WTC11 (cell line): ENCODE results near the gene VPS52.

Experiments used
- KAT7 ChIP-seq: sonication (generic); formaldehyde crosslinking; IDR thresholded peaks from 2 replicates; pipeline ENCODE4 v1.8.1; 2023; ENCODE audit warnings: missing genetic modification reagents, mild to moderate bottlenecking, borderline replicate concordance
- ZNF263 ChIP-seq: sonication (generic); formaldehyde crosslinking; IDR thresholded peaks from 2 replicates; pipeline ENCODE4 v1.8.1; 2022; ENCODE audit warnings: low read depth, mild to moderate bottlenecking, moderate library complexity, missing genetic modification reagents
- ZNF396 ChIP-seq: fragments of 250-450 bp; sonication (Bioruptor Pico); IDR thresholded peaks from 2 replicates; pipeline ENCODE4 v1.8.0; 2021; ENCODE audit warnings: mild to moderate bottlenecking, moderate library complexity, borderline replicate concordance
- TF ChIP-seq, protein P1 (sequence below): sonication (generic); formaldehyde crosslinking; IDR thresholded peaks from 2 replicates; pipeline ENCODE4 v1.8.1; 2023; ENCODE audit warnings: mild to moderate bottlenecking, missing genetic modification reagents, moderate library complexity
- TF ChIP-seq, protein P2 (sequence below): fragments of 200-600 bp; IDR thresholded peaks from 2 replicates; pipeline ENCODE4 v1.8.0; 2022; ENCODE audit warnings: antibody characterized with exemption
- TF ChIP-seq, protein P3 (sequence below): fragments of 250-450 bp; sonication (Bioruptor Pico); IDR thresholded peaks from 2 replicates; pipeline ENCODE4 v1.9.0; 2021; ENCODE audit warnings: mild to moderate bottlenecking

DNA sequence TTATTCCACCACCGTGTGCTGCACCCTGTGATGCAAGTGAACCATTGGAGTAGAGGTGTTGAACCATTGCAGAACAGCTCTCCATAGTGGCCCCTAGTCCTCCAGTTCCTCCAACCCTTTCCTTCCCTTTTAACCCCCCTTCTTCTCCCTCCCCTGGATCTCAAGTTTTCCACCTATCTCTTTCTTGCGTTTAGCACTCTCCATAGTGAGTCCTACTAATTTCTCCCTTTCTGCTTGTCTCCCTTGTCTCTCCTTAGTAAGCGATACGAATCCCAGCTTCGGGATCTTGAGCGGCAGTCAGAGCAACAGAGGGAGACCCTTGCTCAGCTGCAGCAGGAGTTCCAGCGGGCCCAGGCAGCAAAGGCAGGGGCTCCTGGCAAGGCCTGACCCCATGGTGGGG is 18.8 kb upstream of the VPS52 start:
- TF ChIP-seq KAT7 (CRISPR knock-in tag): no peak
- TF ChIP-seq, protein P1, sequence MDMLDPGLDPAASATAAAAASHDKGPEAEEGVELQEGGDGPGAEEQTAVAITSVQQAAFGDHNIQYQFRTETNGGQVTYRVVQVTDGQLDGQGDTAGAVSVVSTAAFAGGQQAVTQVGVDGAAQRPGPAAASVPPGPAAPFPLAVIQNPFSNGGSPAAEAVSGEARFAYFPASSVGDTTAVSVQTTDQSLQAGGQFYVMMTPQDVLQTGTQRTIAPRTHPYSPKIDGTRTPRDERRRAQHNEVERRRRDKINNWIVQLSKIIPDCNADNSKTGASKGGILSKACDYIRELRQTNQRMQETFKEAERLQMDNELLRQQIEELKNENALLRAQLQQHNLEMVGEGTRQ (CRISPR knock-in tag): no peak
- TF ChIP-seq ZNF396 (CRISPR knock-in tag): no peak
- TF ChIP-seq, protein P2, sequence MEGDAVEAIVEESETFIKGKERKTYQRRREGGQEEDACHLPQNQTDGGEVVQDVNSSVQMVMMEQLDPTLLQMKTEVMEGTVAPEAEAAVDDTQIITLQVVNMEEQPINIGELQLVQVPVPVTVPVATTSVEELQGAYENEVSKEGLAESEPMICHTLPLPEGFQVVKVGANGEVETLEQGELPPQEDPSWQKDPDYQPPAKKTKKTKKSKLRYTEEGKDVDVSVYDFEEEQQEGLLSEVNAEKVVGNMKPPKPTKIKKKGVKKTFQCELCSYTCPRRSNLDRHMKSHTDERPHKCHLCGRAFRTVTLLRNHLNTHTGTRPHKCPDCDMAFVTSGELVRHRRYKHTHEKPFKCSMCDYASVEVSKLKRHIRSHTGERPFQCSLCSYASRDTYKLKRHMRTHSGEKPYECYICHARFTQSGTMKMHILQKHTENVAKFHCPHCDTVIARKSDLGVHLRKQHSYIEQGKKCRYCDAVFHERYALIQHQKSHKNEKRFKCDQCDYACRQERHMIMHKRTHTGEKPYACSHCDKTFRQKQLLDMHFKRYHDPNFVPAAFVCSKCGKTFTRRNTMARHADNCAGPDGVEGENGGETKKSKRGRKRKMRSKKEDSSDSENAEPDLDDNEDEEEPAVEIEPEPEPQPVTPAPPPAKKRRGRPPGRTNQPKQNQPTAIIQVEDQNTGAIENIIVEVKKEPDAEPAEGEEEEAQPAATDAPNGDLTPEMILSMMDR: no peak
- TF ChIP-seq, protein P3, sequence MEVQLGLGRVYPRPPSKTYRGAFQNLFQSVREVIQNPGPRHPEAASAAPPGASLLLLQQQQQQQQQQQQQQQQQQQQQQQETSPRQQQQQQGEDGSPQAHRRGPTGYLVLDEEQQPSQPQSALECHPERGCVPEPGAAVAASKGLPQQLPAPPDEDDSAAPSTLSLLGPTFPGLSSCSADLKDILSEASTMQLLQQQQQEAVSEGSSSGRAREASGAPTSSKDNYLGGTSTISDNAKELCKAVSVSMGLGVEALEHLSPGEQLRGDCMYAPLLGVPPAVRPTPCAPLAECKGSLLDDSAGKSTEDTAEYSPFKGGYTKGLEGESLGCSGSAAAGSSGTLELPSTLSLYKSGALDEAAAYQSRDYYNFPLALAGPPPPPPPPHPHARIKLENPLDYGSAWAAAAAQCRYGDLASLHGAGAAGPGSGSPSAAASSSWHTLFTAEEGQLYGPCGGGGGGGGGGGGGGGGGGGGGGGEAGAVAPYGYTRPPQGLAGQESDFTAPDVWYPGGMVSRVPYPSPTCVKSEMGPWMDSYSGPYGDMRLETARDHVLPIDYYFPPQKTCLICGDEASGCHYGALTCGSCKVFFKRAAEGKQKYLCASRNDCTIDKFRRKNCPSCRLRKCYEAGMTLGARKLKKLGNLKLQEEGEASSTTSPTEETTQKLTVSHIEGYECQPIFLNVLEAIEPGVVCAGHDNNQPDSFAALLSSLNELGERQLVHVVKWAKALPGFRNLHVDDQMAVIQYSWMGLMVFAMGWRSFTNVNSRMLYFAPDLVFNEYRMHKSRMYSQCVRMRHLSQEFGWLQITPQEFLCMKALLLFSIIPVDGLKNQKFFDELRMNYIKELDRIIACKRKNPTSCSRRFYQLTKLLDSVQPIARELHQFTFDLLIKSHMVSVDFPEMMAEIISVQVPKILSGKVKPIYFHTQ (CRISPR knock-in tag): no peak
- no peak for TF ChIP-seq ZNF263
